Fibroblast of lung (primary cell): ENCODE results near the gene FAM111A. TPM values are rescaled to one million over a fixed set of nuclear protein-coding genes. Genes with fewer than 3 reads are reported as not detected.

ENCODE experiments used
- DNase-seq, 2 donors: peaks; one replicate each; pipeline versions ENCODE4 v3.0.0 to v3.0.0-alpha.2; 2010; ENCODE audit warnings: low read depth in 2 of 2
- H2AFZ ChIP-seq: 2 replicates; pipeline ENCODE4 v1.5.1; 2012; ENCODE audit warnings: low read length, control low read depth, inconsistent platforms
- H3K27ac ChIP-seq: 2 replicates; pipeline ENCODE4 v1.5.1; 2011; ENCODE audit warnings: low read length, control low read depth; ENCODE audit not compliant: insufficient read depth
- H3K27me3 ChIP-seq: 2 replicates; pipeline ENCODE4 v1.5.1; 2011; ENCODE audit warnings: mild to moderate bottlenecking, low read length; ENCODE audit not compliant: control insufficient read depth, insufficient read depth
- H3K36me3 ChIP-seq: 2 replicates; pipeline ENCODE4 v1.5.1; 2011; ENCODE audit warnings: low read length; ENCODE audit not compliant: control insufficient read depth, insufficient read depth
- H3K4me1 ChIP-seq: 2 replicates; pipeline ENCODE4 v1.5.1; 2011; ENCODE audit warnings: low read length; ENCODE audit not compliant: control insufficient read depth, insufficient read depth; ENCODE audit errors: extremely low read depth
- H3K4me2 ChIP-seq: 2 replicates; pipeline ENCODE4 v1.5.1; 2011; ENCODE audit warnings: low read length, control low read depth; ENCODE audit not compliant: insufficient read depth; ENCODE audit errors: extremely low read depth
- H3K4me3 ChIP-seq, 4 experiments: fragments of 200-600 bp in 1 of 4; sonication (generic) in 1 of 4; replicated peaks in 1 of 4; 2 replicates each; pipeline ENCODE4 v1.5.1; 2011 to 2016; ENCODE audit warnings: low read length in 4 of 4, low read depth in 3 of 4, mild to moderate bottlenecking in 3 of 4, control low read depth in 2 of 4, inconsistent platforms in 1 of 4, mixed read lengths in 1 of 4; ENCODE audit not compliant: insufficient read depth in 1 of 4; ENCODE audit errors: control extremely low read depth in 1 of 4
- H3K79me2 ChIP-seq: 2 replicates; pipeline ENCODE4 v1.5.1; 2012; ENCODE audit warnings: mild to moderate bottlenecking, low read length, inconsistent platforms; ENCODE audit not compliant: control insufficient read depth, insufficient read depth
- H3K9ac ChIP-seq: 2 replicates; pipeline ENCODE4 v1.5.1; 2011; ENCODE audit warnings: mild to moderate bottlenecking, low read length, control low read depth; ENCODE audit not compliant: insufficient read depth
- H3K9me3 ChIP-seq: 2 replicates; pipeline ENCODE4 v1.5.1; 2012; ENCODE audit warnings: low read depth, low read length; ENCODE audit not compliant: control insufficient read depth, insufficient read depth
- H4K20me1 ChIP-seq: 2 replicates; pipeline ENCODE4 v1.5.1; 2011; ENCODE audit warnings: low read length; ENCODE audit not compliant: control insufficient read depth, insufficient read depth; ENCODE audit errors: extremely low read depth
- EZH2 ChIP-seq: IDR thresholded peaks from 2 replicates; pipeline ENCODE4 v1.5.1; 2012; ENCODE audit warnings: low read length, control low read depth, mild to moderate bottlenecking; ENCODE audit errors: missing control alignments
- polyA plus RNA-seq, 2 donors: library from polyadenylated mRNA; depleted of rRNA in 1 of 2; stranded (reverse) in 1 of 2; unstranded in 1 of 2; fragments of >200 nt; gene quantifications; 2 replicates each; pipeline ENCODE4 v1.2.1, GENCODE V29; 2011 to 2012; ENCODE audit warnings: missing spikeins in 1 of 2
- total RNA-seq: library from RNA; depleted of rRNA; stranded (reverse); fragments of >200 nt; gene quantifications from 2 replicates; pipeline ENCODE4 v1.2.1, GENCODE V29; 2014
- TF ChIP-seq, protein P1 (sequence below), 2 donors: IDR thresholded peaks in 1 of 2; conservative IDR thresholded peaks in 1 of 2; 1 replicate in 1 of 2; 2 replicates in 1 of 2; pipeline ENCODE4 v1.5.1; 2011 to 2012; ENCODE audit warnings: low read length in 2 of 2, control low read depth in 1 of 2, inconsistent platforms in 1 of 2, low read depth in 1 of 2, mild to moderate bottlenecking in 1 of 2

Gene FAM111A
- total and polyA plus RNA-seq, 2 donors (not counting 1 experiment from before 2014, with no cell fraction given): 27.1 to 42.3 TPM

DNA sequence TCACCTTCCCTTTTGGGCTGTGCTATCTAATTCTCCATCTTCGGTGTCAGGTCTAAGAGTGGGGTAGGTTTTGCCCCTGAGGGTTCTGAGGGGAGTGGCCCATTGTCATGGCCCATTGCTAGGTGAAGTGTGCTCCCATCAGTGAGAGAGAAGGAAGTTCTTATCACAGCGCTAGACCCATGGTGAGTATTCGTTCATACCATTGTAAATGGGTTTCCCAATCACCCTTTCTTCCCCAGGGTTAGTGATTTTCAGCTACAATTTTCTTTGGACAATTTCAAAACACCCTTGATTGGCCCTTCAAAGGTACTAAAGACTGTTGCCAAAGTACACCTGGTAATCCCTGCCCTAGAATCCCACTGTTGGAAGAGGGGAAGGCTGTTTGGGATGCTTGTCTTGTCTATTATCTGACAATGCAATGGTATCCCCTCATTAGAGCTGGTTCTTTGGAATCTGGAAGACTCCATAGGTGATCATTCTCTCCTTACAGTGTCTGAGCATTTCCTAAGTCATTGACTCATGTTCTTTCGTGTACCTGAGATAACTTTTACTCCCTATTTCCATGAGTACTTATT, 49.9 kb downstream of the FAM111A start:
- H3K36me3 ChIP-seq: peaks cover 2% of the 10 kb centered on the region

DNA sequence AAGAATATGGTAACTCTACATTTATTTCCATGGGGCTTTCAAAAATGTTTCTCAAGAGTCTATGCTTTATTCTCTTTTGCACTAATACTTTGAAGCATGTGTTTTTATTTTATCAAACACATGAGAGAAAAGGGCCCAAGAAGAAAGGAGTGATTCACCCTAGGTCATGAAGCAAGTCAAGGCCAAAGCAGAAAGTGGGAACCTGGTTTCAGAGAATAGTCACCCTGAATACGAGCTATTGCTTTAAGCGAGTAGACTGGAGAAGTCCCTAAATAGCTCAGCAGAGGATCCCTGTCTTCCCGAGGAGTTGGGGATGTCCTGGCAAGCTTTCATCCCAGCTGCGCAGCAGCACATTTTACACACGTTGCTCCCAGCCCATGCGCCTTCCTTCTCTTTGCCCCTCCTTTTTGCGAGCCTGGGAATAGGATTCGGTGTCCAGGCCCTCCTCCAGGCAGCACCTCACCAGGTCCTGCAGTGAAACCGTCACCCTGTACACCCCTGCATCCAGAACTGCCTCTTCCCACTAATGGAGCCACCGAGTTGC, 51.0 kb downstream of the FAM111A start:
- no peak overlapping the region for H3K9ac ChIP-seq
- H4K20me1 ChIP-seq: no peaks in the 10 kb centered on the region
- peaks cover 2% of the 10 kb centered on the region for H3K36me3 ChIP-seq
- H3K27me3 ChIP-seq: no peaks in the 10 kb centered on the region
- TF ChIP-seq, protein P1, sequence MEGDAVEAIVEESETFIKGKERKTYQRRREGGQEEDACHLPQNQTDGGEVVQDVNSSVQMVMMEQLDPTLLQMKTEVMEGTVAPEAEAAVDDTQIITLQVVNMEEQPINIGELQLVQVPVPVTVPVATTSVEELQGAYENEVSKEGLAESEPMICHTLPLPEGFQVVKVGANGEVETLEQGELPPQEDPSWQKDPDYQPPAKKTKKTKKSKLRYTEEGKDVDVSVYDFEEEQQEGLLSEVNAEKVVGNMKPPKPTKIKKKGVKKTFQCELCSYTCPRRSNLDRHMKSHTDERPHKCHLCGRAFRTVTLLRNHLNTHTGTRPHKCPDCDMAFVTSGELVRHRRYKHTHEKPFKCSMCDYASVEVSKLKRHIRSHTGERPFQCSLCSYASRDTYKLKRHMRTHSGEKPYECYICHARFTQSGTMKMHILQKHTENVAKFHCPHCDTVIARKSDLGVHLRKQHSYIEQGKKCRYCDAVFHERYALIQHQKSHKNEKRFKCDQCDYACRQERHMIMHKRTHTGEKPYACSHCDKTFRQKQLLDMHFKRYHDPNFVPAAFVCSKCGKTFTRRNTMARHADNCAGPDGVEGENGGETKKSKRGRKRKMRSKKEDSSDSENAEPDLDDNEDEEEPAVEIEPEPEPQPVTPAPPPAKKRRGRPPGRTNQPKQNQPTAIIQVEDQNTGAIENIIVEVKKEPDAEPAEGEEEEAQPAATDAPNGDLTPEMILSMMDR (conservative IDR thresholded peaks at IDR 0.05 in 1 of 2, IDR thresholded peaks at IDR 0.05 in 1 of 2; ENCODE audit: low read depth in 1 of 2, low read length in 2 of 2): no peak
- H3K4me3 ChIP-seq: no peak overlapping the region
- H3K4me1 ChIP-seq: peaks cover 6% of the 10 kb centered on the region
- H3K9me3 ChIP-seq: no peaks in the 10 kb centered on the region
- H3K27ac ChIP-seq: no peak overlapping the region
- no peak overlapping the region for H3K4me2 ChIP-seq
- DNase-seq: no peak
- no peak overlapping the region for H2AFZ ChIP-seq
- no peaks in the 10 kb centered on the region for H3K79me2 ChIP-seq

More for the DNA sequence above, 49.9 kb downstream of the FAM111A start:
- H3K9me3 ChIP-seq: no peaks in the 10 kb centered on the region
- DNase-seq: no peak
- no peaks in the 10 kb centered on the region for H4K20me1 ChIP-seq
- H3K4me2 ChIP-seq: no peak overlapping the region
- no peak overlapping the region for H3K4me3 ChIP-seq
- no peak overlapping the region for H3K27ac ChIP-seq
- no peak overlapping the region for H2AFZ ChIP-seq
- no peaks in the 10 kb centered on the region for H3K27me3 ChIP-seq
- H3K9ac ChIP-seq: no peak overlapping the region
- H3K79me2 ChIP-seq: no peaks in the 10 kb centered on the region
- H3K4me1 ChIP-seq: peaks cover 2% of the 10 kb centered on the region
- TF ChIP-seq, protein P1 (conservative IDR thresholded peaks at IDR 0.05 in 1 of 2, IDR thresholded peaks at IDR 0.05 in 1 of 2; ENCODE audit: low read depth in 1 of 2, low read length in 2 of 2): no peak
- TF ChIP-seq EZH2: no peak

DNA sequence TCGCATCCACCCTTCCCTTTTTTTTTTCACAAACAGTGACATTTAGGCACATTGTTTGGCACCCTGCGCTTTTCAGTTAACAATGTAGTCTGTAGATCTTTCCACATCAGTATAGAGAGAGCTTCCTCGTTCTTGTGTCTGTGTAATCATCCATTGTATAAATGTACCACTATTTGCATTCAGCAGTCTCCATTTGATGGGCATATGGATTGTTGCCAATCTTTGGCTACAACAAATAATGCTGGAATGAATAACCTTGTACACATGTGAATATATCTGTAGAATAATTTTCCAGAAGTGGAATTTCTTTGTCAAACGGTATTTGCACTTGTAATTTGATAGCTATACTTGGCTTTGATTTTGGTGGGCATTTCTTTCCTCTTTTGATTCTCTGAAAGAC, 52.9 kb downstream of the FAM111A start:
- Histone ChIP-seq H3K27ac (no peak overlapping the region), H3K4me2 (no peak overlapping the region), H3K4me1 (peaks cover 4% of the 10 kb centered on the region), H3K9me3 (no peaks in the 10 kb centered on the region), H3K79me2 (no peaks in the 10 kb centered on the region), H3K4me3 (no peak overlapping the region), H2AFZ (no peak overlapping the region), H3K36me3 (peaks cover 2% of the 10 kb centered on the region), H4K20me1 (no peaks in the 10 kb centered on the region), H3K27me3 (no peaks in the 10 kb centered on the region), H3K9ac (no peak overlapping the region)
- no peak for TF ChIP-seq EZH2
- TF ChIP-seq, protein P1 (conservative IDR thresholded peaks at IDR 0.05 in 1 of 2, IDR thresholded peaks at IDR 0.05 in 1 of 2; ENCODE audit: low read depth in 1 of 2, low read length in 2 of 2): no peak
- DNase-seq: no peak
